Measurements from ENCODE around the gene MUC5AC. TPM values are rescaled to one million over a fixed set of nuclear protein-coding genes. Genes with fewer than 3 reads are reported as not detected.
"Not testable (repeated sequence)": the region's sequence is repeated elsewhere in the genome, so short reads cannot be mapped to it uniquely, and the experiment has no call there.

MUC5AC gene
- polyA plus RNA-seq, 3 donors, result 0.01 TPM; not detected in 1

DNA sequence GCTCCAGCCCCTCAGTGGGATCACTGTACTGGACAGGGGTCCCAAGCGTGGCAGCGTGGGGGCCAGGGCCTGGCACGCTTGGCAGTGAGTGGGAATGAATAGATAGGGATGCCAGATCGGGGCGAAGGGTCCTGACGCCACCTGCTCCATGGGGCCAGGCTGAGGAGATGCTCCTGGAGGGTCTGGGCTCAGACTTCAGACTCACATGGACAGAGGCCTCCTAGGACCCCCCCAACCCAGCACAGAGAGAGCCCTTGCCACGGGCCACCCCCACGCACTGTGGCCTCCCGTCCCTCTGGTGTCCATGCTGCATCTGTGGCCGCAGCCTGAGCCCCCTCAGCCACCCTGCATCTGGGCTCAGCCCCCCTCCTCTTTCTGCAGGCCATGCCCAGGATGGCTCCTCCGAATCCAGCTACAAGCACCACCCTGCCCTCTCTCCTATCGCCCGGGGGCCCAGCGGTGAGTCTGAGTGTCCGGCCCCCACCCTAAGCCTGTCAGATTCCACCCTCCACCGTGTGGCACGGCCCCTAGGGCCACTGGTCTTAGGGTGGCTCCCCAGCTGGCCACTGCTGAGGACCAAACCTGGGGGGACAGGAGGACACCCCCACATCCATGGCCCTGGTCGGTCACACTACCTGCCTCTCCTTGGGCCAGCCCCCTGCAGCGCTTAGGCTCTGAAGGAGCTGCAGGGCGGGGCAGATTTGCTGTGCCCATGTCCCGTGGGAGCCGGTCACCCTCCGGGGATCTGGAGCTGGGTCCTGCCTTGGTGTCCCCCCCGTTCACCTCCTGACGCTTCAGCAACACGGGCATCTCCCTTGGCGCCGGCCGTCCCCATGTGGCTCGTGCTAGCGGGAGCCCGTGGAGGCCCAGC lies 2.7 kb downstream of the MUC5AC start:
- no peak for DNase-seq (ENCODE audit: low read depth in 3 of 3, low spot score in 2 of 3)

DNA sequence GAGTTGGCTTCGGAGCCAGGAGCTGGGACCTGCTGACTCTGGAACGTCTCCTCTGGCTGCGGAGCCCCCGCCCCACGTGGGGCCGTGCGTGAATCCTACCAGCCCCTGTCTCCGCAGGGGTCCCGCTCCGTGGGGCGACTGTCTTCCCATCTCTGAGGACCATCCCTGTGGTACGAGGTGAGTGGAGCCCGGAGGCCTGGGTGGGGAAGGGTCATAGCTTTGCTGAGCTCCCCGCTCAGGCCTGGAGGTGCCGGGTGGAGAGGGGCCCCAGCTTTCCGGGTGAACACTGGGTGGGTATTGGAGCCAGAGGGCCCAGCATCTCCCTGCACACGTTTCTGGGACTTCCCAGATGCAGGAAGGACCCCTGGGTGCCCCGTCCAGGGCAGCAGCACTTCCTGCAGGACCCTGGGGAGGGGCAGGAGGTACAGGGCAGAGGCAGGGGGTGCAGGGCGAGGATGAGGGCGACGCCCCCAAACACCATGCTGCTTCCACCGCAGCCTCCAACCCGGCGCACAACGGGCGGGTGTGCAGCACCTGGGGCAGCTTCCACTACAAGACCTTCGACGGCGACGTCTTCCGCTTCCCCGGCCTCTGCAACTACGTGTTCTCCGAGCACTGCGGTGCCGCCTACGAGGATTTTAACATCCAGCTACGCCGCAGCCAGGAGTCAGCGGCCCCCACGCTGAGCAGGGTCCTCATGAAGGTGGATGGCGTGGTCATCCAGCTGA lies 3.8 kb downstream of the MUC5AC start:
- DNase-seq (ENCODE audit: low read depth in 3 of 3, low spot score in 2 of 3), result no peak

DNA sequence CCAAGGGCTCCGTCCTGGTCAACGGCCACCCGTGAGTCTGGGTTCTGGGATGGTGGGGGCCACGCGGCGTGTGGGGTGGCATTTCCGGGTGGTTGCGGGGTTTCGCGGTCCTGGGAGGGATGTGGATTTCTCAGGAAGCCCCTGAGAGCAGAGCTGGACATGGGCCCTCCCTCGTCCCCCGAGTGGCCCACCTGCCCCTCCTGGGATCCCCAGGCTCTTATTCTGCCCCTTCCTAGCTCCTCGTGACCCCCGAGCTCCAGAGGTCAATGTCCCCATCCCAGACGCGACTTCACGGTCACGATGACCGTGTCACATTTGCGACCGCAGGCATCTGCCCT lies 4.4 kb downstream of the MUC5AC start:
- no peak for DNase-seq (ENCODE audit: low read depth in 3 of 3, low spot score in 2 of 3)

DNA sequence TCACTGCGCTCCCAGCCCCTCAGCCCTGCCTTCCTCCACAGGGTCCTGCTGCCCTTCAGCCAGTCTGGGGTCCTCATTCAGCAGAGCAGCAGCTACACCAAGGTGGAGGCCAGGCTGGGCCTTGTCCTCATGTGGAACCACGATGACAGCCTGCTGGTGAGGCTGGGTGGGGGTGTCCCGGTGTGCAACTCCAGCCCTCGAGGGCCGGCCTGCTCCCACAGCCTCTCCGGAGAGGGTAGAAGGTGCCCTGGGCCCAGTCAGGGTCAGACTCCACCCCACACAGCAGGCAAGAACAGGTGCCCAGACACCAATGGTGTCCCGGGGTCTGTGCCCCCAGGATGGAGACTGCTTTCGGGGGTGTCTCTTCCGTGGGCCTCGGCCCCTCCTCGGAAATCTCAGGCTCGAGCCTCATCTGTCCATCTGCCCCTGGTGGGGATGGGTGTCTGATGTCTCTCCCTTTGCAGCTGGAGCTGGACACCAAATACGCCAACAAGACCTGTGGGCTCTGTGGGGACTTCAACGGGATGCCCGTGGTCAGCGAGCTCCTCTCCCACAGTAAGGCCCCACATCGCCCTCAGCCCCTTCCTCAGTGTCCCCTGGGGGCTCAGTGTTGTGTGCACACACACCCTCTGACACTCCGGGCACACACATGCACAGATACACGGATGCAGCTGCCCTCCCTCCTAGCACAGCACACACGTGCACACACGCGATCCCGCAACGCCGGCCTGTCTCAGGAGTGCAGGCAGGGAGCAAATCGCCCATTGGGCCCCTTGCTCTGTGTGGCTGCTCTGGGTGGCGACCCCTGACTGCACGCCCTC lies 4.9 kb downstream of the MUC5AC start:
- no peak for DNase-seq (ENCODE audit: low read depth in 3 of 3, low spot score in 2 of 3)

DNA sequence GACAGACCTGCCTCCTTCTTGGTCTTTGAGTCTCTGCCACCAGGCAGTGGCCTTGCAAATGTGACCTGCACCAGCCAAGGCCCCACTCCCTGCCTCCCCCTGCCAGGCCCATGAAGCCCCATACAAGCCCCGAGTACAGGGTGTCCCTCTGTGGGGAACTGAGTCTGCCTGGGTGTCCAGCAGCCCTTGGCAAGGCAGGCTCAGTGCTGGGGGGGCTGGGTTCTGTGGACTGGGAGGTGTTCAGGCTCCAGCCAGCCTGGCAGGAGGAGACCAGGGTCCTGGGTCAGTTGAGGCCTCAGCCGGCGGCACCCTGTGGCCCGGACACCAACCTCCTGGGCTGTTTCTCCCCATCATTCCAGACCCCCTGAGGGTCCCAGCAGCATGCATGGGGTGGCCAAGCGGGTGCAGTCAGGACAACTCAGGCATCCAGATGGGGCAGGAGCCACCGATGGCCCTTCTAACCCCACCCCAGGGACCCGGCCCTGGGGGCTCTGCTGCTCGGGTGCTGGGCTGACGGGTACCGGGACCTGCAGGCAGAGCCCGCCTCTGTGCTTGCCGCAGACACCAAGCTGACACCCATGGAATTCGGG lies 5.7 kb downstream of the MUC5AC start:
- DNase-seq (ENCODE audit: low read depth in 3 of 3, low spot score in 2 of 3), result no peak

DNA sequence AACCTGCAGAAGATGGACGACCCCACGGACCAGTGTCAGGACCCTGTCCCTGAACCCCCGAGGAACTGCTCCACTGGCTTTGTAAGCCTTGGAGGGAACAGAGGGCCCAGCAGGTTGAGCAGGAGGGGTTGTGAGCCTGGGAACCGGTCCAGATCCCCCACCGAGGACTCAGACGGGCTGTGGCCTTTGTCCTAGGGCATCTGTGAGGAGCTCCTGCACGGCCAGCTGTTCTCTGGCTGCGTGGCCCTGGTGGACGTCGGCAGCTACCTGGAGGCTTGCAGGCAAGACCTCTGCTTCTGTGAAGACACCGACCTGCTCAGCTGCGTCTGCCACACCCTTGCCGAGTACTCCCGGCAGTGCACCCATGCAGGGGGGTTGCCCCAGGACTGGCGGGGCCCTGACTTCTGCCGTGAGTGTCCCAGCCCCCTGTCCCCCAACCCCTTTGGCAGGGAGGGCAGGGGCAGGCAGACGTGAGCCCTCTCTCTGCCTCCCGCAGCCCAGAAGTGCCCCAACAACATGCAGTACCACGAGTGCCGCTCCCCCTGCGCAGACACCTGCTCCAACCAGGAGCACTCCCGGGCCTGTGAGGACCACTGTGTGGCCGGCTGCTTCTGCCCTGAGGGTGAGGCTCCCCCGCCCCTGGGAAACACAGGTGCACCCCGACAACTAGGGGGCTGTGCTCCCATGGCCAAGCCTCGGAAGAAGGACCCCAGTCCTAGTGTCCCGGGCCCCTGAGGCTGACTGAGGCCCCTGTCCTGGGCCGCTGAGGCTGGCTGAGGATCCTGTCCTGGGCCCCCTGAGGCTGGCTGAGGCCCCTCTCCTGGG lies 6.4 kb downstream of the MUC5AC start:
- no peak for DNase-seq (ENCODE audit: low read depth in 3 of 3, low spot score in 2 of 3)

DNA sequence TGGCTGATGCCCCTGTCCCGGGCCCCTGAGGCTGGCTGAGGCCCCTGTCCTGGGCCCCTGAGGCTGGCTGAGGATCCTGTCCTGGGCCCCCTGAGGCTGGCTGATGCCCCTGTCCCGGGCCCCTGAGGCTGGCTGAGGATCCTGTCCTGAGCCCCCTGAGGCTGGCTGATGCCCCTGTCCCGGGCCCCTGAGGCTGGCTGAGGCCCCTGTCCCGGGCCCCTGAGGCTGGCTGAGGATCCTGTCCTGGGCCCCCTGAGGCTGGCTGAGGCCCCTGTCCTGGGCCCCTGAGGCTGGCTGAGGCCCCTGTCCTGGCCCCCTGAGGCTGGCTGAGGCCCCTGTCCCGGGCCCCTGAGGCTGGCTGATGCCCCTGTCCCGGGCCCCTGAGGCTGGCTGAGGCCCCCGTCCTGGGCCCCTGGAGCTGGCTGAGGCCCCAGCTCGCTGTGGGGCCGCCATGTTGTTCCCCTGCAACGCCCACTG lies 7.1 kb downstream of the MUC5AC start:
- not testable (repeated sequence) for DNase-seq (ENCODE audit: low read depth in 3 of 3, low spot score in 2 of 3)

DNA sequence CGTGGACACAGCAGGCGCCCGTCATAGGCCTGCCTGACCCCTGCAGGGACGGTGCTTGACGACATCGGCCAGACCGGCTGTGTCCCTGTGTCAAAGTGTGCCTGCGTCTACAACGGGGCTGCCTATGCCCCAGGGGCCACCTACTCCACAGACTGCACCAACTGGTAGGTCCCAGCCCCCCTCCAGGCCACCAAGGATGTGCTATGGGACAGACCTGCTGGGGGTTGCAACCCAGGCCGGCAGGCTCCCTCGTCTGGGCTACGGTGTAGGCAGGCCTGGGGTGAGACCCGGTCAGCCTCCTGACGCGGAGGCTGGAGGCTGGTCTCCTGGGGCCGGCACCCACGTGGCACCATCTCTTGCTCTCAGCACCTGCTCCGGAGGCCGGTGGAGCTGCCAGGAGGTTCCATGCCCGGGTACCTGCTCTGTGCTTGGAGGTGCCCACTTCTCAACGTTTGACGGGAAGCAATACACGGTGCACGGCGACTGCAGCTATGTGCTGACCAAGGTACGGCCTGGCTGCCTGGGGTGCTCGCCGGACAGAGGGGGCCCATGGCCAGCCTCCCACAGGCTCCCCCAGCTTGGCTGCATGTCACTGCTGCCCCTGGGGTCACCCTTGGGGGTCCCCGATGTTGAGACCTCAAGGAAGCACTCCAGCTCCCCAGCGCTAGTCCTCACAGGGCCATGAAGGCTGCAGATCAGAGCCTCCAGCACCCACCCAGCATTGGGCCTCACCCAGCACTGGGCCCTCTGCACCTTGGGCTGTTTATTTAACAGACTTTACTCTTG lies 7.7 kb downstream of the MUC5AC start:
- no peak for DNase-seq (ENCODE audit: low read depth in 3 of 3, low spot score in 2 of 3)

DNA sequence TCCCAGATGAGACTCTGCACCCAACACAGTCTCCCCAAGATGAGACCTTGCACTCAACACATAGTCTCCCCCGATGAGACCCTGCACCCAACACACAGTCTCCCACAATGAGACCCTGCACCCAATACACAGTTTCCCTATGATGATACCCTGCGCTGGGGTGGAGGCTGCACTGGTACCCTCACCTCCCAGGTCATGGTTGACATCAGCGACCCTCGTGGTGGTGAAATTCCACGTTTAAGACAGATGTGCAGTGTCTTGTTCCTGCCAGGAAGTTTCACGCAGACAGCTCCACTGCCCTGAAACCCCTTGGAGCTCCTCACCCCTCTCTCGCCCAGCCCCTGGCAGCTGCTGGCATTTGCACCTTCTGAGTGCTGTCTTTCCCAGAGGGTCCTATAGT lies 9.5 kb downstream of the MUC5AC start:
- no peak for DNase-seq (ENCODE audit: low read depth in 3 of 3, low spot score in 2 of 3)

DNA sequence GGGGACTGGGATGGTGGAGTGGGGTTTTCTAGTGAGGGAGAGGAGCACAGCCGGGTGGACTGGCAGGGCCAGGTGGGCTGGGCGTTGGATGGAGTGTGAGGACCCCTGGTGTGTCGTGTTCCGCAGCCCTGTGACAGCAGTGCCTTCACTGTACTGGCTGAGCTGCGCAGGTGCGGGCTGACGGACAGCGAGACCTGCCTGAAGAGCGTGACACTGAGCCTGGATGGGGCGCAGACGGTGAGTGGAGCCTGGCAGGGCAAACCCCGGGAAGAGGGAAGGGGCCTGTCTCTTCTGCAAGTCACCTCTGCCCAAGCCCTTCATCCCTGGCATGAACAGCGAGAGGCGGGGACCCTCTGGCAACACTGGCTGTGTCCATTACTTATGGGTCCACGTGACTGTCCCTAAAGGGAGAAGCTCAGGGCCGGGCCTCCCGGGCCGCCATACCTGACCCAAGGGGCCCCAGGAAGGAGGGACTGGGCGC lies 10.0 kb downstream of the MUC5AC start:
- DNase-seq (ENCODE audit: low read depth in 3 of 3, low spot score in 2 of 3), result no peak

DNA sequence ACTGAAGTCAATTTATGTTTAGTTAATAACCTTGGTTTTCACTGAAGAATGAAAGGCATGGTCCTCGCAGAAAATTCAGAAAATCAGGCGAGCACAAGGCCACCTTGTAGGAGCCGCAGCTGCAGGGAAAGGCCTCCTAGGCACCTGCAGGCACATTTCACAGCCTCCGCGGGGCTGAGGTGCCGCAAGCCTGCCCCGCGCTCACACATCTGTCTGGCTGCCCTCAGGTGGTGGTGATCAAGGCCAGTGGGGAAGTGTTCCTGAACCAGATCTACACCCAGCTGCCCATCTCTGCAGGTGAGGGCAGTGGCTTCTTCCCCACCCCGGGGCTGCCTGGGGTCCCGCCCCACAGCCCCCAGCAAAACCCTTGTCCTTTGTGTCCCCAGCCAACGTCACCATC lies 10.5 kb downstream of the MUC5AC start:
- DNase-seq (ENCODE audit: low read depth in 3 of 3, low spot score in 2 of 3), result no peak

DNA sequence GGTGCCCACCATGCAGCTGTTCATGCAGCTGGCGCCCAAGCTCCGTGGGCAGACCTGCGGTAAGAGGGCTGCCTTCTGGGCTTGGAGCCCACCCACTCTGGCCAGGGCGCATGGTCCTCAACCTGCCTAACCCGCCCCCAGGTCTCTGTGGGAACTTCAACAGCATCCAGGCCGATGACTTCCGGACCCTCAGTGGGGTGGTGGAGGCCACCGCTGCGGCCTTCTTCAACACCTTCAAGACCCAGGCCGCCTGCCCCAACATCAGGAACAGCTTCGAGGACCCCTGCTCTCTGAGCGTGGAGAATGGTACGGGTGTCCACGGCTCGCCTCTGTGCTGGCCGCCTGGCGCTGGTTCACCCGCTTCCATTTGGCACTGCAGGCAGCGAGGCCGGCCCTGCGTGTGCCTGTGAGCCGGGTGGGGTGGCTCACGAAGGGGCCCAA lies 11.0 kb downstream of the MUC5AC start:
- no peak for DNase-seq (ENCODE audit: low read depth in 3 of 3, low spot score in 2 of 3)

DNA sequence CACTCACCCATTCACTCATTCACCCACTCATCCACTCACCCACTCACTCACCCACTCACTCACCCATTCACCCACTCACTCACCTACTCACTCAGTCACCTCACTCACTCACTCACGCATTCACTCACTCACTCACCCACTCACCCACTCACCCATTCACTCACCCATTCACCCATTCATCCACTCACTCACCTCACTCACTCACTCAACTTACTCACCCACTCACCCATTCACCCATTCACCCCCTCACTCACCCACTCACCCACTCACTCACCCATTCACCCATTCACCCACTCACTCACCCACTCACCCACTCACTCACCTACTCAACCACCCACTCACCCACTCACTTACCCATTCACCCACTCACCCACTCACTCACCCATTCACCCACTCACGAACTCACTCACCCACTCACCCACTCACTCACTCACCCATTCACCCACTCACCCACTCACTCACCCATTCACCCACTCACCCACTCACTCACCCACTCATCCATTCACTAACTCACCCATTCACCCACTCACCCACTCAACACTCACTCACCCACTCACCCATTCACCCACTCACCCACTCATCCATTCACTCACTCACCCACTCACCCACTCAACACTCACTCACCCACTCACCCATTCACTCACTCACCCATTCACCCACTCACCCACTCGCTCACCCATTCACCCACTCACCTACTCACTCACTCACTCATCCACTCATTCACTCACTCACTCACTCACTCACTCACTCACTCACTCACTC lies 13.7 kb downstream of the MUC5AC start:
- DNase-seq (ENCODE audit: low read depth in 3 of 3, low spot score in 2 of 3), result no peak

DNA sequence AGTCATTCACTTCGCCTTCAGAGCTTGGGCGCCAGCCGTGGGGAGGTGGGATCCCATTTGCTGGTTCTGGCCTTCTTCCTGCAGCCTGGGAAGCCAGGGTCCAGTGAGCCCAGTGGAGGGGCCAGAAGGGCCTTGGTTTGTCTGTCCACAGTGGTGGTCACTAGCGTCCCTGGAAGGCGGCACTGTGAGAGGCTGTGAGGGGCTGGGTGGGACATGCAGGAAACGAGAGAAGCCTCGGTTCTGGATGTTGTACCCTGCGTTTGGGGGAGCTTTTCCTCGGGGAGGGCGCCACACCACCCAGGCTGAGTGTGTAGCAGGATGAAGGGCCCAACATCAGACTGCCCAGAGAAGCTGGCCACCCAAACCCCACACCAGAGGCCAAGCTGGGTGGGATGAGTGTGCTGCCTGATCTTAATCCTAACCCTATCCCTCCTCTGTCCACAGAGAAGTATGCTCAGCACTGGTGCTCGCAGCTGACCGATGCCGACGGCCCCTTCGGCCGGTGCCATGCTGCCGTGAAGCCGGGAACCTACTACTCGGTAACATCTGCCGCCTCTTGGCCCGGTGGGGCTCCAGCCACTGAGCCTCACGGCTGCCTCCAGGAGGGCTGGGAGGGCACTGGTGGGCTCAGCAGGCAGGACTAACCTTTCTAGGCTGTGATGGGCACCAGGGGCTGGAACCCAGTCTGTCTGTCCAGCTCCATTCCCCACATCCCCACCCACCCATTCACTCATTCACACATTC lies 14.4 kb downstream of the MUC5AC start:
- no peak for DNase-seq (ENCODE audit: low read depth in 3 of 3, low spot score in 2 of 3)

DNA sequence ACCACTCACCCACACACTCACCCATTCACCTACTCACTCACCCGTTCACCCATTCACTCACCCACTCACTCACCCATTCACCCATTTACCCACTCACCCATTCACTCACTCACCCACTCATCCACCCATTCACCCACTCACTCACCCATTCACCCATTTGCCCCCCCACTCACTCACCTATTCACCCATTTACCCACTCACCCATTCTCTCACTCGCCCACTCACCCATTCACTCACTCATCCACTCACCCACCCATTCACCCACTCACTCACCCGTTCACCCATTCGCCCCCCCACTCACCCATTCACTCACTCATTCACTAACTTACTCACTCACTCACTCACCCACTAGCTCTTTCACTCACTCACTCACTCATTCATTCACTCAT lies 15.0 kb downstream of the MUC5AC start:
- no peak for DNase-seq (ENCODE audit: low read depth in 3 of 3, low spot score in 2 of 3)

DNA sequence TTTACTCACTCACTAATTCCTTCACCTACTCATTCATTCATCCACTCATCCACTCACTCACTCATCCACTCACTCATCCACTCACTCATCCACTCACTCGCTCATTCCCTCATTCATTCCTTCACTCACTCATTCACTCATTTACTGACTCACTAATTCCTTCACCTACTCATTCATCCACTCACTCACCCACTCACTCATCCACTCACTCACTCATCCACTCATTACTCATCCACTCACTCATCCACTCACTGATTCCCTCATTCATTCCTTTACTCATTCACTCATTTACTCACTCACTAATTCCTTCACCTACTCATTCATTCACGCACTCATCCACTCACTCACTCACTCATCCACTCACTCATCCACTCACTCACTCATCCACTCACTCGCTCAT lies 15.6 kb downstream of the MUC5AC start:
- not testable (repeated sequence) for DNase-seq (ENCODE audit: low read depth in 3 of 3, low spot score in 2 of 3)
